ENCODE data around the gene DNAH5. TPM values are rescaled to one million over a fixed set of nuclear protein-coding genes. Genes with fewer than 3 reads are reported as not detected.

The DNAH5 gene
- total RNA-seq, 1 donor from 2014 or later: not detected

DNA sequence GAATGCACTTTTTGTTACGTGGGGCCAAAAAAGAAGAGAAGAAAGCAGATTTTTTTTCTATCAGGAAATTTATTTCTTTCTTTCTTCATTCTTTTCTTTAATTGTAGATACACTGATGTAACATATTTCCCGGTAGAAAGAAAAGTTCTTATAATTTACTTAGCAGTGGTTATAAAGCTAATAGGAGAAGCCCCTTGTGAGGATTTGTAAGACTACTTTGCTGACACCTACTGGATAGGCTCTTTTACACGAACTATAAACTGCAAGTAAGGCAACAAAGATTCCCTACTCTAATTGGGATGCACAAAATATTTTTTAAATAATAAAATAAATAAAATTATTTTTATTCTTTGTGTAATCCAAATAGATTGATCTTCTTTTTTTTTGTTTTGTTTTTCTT lies 284.4 kb downstream of the DNAH5 start:
- intact Hi-C loops (cut with micrococcal nuclease): no loop called here

DNA sequence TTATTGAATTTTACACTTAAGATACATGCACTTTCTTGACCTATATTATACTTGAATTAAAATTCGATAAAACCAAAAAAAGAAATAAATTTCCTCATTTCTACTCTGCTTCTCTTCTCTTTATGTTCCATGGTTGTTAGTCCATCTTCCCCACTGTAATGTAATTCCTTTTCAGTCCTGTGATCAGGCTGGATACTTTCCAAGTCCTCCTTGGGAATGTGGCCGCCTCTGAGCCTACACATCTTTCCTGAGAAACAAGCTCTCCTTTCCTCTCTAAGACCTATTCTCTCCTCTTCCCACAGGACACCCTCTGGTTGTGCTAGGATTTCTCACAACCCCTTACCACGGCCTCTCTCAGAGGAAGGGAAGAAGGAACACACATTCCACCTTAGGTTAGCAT lies 285.1 kb downstream of the DNAH5 start:
- Mint-ChIP-seq H3K36me3 (ENCODE audit: low read depth) (no peaks in the 10 kb centered on the region), H3K27ac (no peak overlapping the region), H3K4me3 (ENCODE audit: low read depth) (no peak overlapping the region), H3K4me1 (ENCODE audit: low read depth) (no peaks in the 10 kb centered on the region), H3K9me3 (peaks cover 18% of the 10 kb centered on the region), H3K27me3 (ENCODE audit: low read depth) (no peaks in the 10 kb centered on the region)
- no peak for DNase-seq (ENCODE audit: low spot score)
- intact Hi-C loops (cut with micrococcal nuclease): no loop called here

More for the DNA sequence above, 284.4 kb downstream of the DNAH5 start:
- DNase-seq (ENCODE audit: low spot score): no peak
- Mint-ChIP-seq H3K27ac (no peak overlapping the region), H3K36me3 (ENCODE audit: low read depth) (no peaks in the 10 kb centered on the region), H3K9me3 (peaks cover 15% of the 10 kb centered on the region), H3K4me1 (ENCODE audit: low read depth) (no peaks in the 10 kb centered on the region), H3K4me3 (ENCODE audit: low read depth) (no peak overlapping the region), H3K27me3 (ENCODE audit: low read depth) (no peaks in the 10 kb centered on the region)

DNA sequence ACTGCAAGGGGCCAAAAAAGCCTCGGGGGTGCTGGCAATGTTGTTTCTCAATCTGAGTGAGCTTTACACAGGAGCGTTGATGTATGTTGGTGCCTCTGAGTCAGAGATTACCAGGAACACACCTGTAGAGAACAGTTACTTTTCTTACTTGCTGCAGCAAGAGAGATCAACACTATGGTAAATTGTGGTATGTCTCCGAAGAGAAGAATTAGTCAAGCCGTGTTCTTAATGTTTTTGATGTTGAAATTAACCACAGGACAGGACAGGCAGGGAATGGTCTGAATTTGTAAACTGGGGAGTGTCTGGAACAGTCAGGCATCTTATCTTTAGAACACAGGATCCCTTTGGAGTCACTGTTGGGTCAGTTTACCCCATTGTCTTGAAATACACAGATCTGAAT lies 285.7 kb downstream of the DNAH5 start:
- H3K36me3 Mint-ChIP-seq (ENCODE audit: low read depth): no peaks in the 10 kb centered on the region
- H3K27ac Mint-ChIP-seq: no peak overlapping the region
- intact Hi-C loops (cut with micrococcal nuclease): no loop called here
- no peak overlapping the region for H3K4me3 Mint-ChIP-seq (ENCODE audit: low read depth)
- no peaks in the 10 kb centered on the region for H3K27me3 Mint-ChIP-seq (ENCODE audit: low read depth)
- peaks cover 21% of the 10 kb centered on the region for H3K9me3 Mint-ChIP-seq
- no peaks in the 10 kb centered on the region for H3K4me1 Mint-ChIP-seq (ENCODE audit: low read depth)
- DNase-seq (ENCODE audit: low spot score): no peak

DNA sequence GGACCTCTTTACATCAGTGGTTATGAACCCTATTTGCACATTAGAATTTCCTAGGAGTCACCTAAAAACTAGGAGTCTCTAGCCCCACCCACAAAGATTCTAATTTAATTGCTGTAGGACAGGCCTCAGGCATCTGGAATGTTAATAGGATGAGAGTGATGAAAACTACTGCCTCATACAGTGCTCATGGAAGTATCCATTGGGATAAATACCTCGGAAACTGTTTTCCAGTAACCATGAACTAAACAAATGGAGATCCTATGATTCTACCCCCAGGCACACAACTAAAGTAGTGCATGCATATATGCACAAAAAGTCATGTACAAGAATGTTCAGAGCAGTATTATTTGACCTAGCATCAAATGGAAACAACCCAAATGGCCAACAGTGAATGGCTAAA lies 286.3 kb downstream of the DNAH5 start:
- intact Hi-C loops (cut with micrococcal nuclease): no loop called here
- Mint-ChIP-seq H3K4me3 (ENCODE audit: low read depth) (no peak overlapping the region), H3K9me3 (peaks cover 27% of the 10 kb centered on the region), H3K36me3 (ENCODE audit: low read depth) (no peaks in the 10 kb centered on the region), H3K27ac (no peak overlapping the region), H3K27me3 (ENCODE audit: low read depth) (no peaks in the 10 kb centered on the region), H3K4me1 (ENCODE audit: low read depth) (no peaks in the 10 kb centered on the region)
- DNase-seq (ENCODE audit: low spot score): no peak

DNA sequence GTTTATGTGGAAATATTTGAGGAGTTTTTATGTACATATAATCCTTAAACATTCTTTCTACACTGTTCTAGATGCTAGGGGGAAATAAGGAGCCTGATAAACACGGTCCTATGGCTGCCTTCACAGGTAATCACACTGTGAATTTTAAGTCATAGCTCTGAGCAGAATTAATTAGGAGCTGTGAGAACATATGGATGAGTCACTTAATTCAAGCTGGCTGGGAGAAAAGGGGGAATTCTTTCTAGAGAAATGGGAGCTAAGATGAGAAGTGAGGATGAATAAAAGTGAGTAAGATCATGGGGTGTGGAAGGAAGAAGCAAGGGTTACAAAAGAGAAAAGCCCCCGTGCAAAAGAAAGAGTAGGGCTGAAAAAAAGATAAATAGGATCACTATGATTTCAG lies 290.8 kb downstream of the DNAH5 start:
- Mint-ChIP-seq H3K4me1 (ENCODE audit: low read depth) (no peaks in the 10 kb centered on the region), H3K9me3 (peaks cover 36% of the 10 kb centered on the region), H3K36me3 (ENCODE audit: low read depth) (no peaks in the 10 kb centered on the region), H3K27me3 (ENCODE audit: low read depth) (no peaks in the 10 kb centered on the region), H3K4me3 (ENCODE audit: low read depth) (no peak overlapping the region), H3K27ac (no peak overlapping the region)
- DNase-seq (ENCODE audit: low spot score): no peak
- intact Hi-C loops (cut with micrococcal nuclease): no loop called here

DNA sequence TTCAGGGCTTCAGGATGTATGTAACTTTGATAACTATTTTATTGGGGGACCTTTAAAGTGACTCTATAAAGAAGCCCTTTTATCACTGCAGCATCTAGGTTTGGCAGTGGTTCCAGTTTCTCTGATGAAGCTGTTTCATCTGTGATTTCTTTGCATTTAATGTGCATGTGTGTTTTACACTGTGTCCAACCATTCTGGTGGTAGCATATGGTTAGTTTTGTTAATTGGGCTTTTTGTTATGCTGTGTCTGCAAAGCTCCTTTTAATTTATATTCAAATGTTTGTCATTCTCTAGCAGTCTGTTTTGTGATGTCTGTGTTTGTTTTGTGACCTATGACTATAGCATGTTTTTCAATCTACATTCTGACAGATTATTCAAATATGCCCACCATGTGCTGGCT lies 294.8 kb downstream of the DNAH5 start:
- H3K9me3 Mint-ChIP-seq: peaks cover 26% of the 10 kb centered on the region
- H3K4me3 Mint-ChIP-seq (ENCODE audit: low read depth): no peak overlapping the region
- intact Hi-C loops (cut with micrococcal nuclease): no loop called here
- no peak overlapping the region for H3K27ac Mint-ChIP-seq
- no peaks in the 10 kb centered on the region for H3K36me3 Mint-ChIP-seq (ENCODE audit: low read depth)
- H3K4me1 Mint-ChIP-seq (ENCODE audit: low read depth): no peaks in the 10 kb centered on the region
- no peaks in the 10 kb centered on the region for H3K27me3 Mint-ChIP-seq (ENCODE audit: low read depth)
- no peak for DNase-seq (ENCODE audit: low spot score)

DNA sequence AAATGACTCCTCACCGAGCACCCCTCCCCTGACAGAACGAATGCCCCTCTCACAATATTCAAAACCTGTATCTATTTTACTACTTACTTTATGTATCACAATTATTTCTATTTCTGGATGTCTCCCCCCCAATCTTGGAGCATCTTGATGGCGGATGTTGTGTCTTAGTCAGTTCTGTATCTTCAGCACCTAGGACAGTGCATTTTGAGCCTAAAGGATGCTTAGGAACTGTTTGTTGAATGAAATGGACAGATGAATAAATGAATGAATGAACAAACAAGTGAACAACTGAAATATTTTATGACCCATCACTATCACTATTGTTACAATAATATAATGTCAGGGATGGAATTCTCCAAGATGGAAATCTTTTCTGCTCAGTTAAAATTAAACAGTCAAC lies 295.7 kb downstream of the DNAH5 start:
- no peak overlapping the region for H3K27ac Mint-ChIP-seq

DNA sequence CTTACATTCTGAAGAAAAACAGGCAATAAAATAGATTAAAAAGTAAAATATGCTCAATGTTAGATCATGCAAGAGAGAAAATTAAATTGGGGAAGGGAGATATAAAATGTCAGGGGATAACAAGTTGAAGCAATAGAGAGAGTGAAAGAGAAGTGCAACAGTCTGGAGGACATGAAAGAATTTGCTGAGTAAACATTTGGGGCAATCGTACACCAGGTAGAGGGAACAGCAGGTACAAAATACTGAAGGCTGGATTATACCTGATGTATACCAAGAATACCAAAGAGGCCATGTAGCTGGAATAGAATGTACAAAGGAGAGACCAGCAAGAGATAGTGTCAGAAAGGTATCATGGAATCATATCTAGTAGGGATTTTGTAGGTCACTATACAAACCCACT lies 300.8 kb downstream of the DNAH5 start:
- Mint-ChIP-seq H3K4me1 (ENCODE audit: low read depth) (no peaks in the 10 kb centered on the region), H3K4me3 (ENCODE audit: low read depth) (no peak overlapping the region), H3K27ac (no peak overlapping the region), H3K9me3 (peaks cover 16% of the 10 kb centered on the region), H3K27me3 (ENCODE audit: low read depth) (no peaks in the 10 kb centered on the region), H3K36me3 (ENCODE audit: low read depth) (no peaks in the 10 kb centered on the region)
- no peak for DNase-seq (ENCODE audit: low spot score)
- intact Hi-C loops (cut with micrococcal nuclease): no loop called here

More for the DNA sequence above, 295.7 kb downstream of the DNAH5 start:
- Mint-ChIP-seq H3K27me3 (ENCODE audit: low read depth) (no peaks in the 10 kb centered on the region), H3K4me3 (ENCODE audit: low read depth) (no peak overlapping the region), H3K4me1 (ENCODE audit: low read depth) (no peaks in the 10 kb centered on the region), H3K36me3 (ENCODE audit: low read depth) (no peaks in the 10 kb centered on the region), H3K9me3 (peaks cover 21% of the 10 kb centered on the region)
- DNase-seq (ENCODE audit: low spot score): no peak
- intact Hi-C loops (cut with micrococcal nuclease): no loop called here

DNA sequence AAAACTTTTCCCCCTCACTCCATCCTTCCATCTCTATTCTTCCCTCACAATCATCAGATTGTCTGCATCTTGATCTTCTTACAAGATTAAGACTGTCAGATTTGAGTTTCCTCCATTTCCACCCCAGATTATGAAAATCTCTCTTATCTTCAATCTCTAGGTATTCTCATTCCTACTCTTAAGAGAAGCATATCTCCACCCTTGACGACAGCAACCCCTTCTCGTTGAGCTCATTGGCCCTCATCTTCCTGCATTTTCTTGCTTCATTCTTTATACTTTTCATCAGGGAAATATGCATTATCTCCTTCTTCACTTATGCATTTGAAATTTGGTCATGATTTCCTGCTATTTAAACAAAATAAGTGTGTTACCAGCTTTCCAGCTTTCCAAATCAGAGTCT lies 301.3 kb downstream of the DNAH5 start:
- Mint-ChIP-seq H3K36me3 (ENCODE audit: low read depth) (no peaks in the 10 kb centered on the region), H3K4me3 (ENCODE audit: low read depth) (no peak overlapping the region), H3K4me1 (ENCODE audit: low read depth) (no peaks in the 10 kb centered on the region), H3K9me3 (peaks cover 16% of the 10 kb centered on the region), H3K27me3 (ENCODE audit: low read depth) (no peaks in the 10 kb centered on the region), H3K27ac (no peak overlapping the region)
- intact Hi-C loops (cut with micrococcal nuclease): no loop called here
- DNase-seq (ENCODE audit: low spot score): no peak

Other genes starting within 250 kb of the DNAH5 start
- gene TRIO, start 198.7 kb upstream of the DNAH5 start, total RNA-seq: 28.7 and 30.1 TPM in 2 replicates